Stimulated activated CD8-positive, alpha-beta memory T cell treated with anti-CD3 and anti-CD28 coated beads, Interleukin-15, amount 100 ng/mL, for 48 hours (primary cell): ENCODE measurements around the gene TYRP1.

Experiments used
- DNase-seq, 2 donors: peaks; one replicate each; pipeline ENCODE4 v3.0.0-alpha.2; 2020; ENCODE audit warnings: low read depth in 2 of 2

The TYRP1 gene

GRCh38 chr9:12696931-12697622, 3.9 kb downstream of the TYRP1 start:
- DNase-seq: no peak

DNA sequence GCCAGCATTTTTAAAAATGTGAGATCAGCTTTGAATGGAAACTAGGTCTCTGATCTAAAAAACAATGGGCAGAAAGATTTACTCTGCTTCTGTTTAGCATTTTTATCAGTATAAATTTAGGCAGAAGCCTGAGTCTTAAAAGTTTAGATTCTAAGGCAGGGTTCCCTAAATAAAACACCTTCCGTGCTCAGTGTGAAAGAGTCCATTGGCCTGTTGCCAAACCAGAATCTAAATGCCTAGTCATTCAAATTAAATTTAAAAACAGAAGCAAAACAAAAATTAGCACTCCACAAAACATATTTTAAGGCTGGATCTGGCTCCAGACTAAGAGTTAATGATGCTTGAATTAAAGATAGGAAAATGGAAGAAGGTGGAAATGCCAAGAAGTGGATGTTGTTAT, 4.5 kb downstream of the TYRP1 start:
- no peak for DNase-seq

- no peak for DNase-seq
Measured at GRCh38 chr9:12698266-12698665, 5.1 kb downstream of the TYRP1 start.

DNA sequence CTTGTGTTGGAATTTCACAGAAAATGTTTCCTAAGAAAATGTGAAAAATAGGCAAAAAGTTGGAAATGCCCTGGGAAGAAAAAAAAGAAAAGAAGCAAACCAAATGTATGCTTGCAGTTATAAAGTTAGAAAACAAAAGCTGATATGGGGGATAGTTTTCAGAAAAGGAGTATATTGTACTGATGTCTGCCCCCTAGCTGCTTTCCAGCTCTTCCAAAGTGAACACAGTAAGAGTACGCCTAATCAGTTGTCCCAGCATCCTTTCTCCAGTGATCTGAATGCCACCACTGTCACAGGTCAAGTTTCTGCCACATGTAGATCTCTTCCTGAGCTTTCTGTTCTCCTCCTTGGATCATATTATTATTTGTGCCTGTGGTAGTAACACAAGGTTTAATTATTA, 5.8 kb downstream of the TYRP1 start:
- no peak for DNase-seq

- DNase-seq: no peak
Measured at GRCh38 chr9:12699529-12699928, 6.3 kb downstream of the TYRP1 start.

DNA sequence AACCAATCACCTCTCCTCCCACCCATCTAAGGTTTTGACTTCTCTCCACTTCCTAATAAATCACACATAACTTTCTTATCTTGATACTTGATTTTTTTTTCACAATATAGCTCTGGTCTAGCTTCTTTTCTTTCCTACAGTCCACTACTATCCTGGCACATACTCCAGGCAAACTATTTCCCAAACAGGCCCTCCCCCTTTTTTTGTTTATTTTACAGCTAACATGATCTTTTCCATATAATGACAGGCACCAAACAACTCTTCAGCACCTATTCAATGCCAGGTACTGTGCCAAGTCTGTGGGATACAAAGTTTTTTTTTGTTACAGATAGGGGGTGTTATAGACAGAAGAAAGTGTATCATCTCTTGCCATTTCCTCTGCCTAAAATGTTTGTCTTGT, 7.9 kb downstream of the TYRP1 start:
- no peak for DNase-seq

GRCh38 chr9:12702160-12702758, 9.1 kb downstream of the TYRP1 start:
- DNase-seq: no peak

DNA sequence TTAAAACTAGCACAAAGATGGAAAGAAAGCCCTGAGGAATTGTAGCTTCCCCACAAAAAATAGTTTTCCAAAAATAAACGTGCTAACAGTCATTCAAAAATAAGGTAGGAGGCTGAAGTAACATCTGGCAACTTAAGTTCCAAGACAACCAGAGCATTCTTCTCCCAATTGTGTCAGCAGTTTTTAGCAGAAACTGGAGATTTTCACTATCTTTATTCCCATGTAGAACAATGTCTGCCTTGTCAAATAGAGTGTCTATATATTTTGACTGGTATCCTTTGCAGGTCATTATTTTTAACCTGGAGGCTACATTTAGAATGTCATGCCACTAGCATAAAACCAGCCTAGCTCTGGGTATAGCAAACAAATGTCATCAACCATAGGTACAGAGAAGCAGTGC, 10.8 kb downstream of the TYRP1 start:
- DNase-seq: no peak

GRCh38 chr9:12705738-12706391, 12.7 kb downstream of the TYRP1 start:
- DNase-seq: no peak

- no peak for DNase-seq
Measured at GRCh38 chr9:12708562-12709298, 15.5 kb downstream of the TYRP1 start.

GRCh38 chr9:12712532-12712931, 19.3 kb downstream of the TYRP1 start:
- DNase-seq: no peak

GRCh38 chr9:12715268-12715667, 22.1 kb downstream of the TYRP1 start:
- no peak for DNase-seq

GRCh38 chr9:12716823-12717600, 23.8 kb downstream of the TYRP1 start:
- DNase-seq: no peak

DNA sequence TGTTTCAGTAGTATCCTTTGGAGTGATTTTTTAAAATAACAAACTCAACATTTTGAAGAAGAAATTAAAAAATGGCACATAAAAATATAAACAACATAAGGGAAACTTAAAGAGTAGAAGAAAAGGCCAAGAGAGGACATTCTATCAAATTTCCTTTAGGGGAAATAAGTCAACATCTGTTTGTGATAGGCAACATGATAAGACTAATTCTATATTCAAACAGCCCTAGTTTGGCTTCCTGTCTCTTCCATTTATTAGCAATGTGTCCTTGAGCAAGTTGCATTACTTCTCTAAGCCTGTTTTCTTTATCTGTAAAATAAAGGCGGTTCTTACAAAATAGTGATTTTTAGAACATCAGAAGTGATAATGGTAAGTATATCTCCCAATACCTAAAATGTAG, 24.7 kb downstream of the TYRP1 start:
- DNase-seq: no peak

DNA sequence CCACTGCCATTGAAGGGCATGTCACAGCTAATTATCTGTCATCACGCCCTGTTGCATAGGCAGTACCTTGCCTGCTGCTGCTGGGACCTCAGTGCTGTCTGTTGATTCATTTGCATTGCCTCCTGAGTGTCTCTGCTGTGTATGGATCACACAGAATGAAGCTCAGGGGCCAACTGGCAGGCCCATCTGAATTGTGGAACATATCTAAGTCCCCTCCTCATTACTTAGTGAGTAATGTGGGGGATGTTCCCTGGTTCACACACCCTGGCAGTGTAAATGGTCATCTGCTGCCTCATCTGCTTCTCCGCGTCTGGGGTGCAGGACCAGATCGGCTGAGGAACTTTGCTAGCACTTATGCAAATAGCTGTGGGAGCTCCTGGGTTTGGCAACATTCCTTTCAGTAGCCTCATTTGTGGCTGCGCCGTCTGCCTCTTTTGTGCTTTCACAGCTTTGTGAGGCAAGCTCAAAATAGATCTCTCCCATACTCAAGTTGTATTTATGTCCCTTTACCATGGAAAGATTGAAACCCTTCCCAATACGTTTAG, 25.4 kb downstream of the TYRP1 start:
- DNase-seq: no peak

DNA sequence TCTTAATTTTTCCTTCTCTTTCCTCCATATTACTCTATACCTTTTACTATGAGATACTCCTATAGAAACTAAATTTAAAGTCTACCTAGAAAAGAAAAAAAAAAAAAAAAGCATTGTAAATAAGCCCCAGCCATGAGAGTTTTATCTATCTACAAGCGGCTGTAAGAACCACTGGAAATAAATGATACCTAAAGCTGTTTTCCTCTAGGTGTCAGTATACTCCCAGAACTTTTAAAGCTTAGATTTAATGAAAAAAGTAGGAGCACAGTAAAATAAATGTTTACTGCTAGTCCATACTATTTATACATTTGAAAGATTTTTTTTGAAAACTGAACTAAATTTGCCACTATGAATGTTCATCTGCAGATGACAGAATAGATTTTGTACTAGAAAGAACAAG, 26.2 kb downstream of the TYRP1 start:
- no peak for DNase-seq

GRCh38 chr9:12720551-12720950, 27.4 kb downstream of the TYRP1 start:
- no peak for DNase-seq

GRCh38 chr9:12722131-12722530, 28.9 kb downstream of the TYRP1 start:
- no peak for DNase-seq

- DNase-seq: no peak
Measured at GRCh38 chr9:12723409-12724028, 30.3 kb downstream of the TYRP1 start.

GRCh38 chr9:12726795-12727194, 33.6 kb downstream of the TYRP1 start:
- no peak for DNase-seq

DNA sequence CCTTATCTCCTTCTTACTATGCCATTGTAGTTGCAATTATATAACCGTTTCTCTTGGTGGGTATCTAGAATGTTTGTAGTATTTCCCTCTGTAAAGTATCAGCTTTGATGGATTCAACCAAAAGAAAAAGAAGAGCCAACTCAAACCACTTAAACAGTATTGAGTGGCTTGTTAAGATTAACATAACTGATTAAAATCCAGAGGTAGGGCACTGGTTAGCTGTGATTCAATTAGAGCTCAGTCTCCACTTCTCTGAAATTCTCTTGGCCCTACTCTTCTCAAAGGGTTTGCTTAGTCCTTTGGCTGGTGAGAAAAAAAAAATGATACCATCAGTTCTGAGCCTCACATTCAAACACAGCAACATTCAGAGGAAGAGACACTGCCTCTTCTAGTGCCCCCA, 37.0 kb downstream of the TYRP1 start:
- no peak for DNase-seq
